Peyer's patch (tissue), 4 donors: ENCODE data around the gene SLC39A3. TPM values are rescaled to one million over a fixed set of nuclear protein-coding genes. Genes with fewer than 3 reads are reported as not detected.

Experiments
- DNase-seq, 3 donors: peaks; one replicate each; pipeline ENCODE4 v3.0.0-alpha.2; 2017 to 2019
- H3K27ac ChIP-seq, 4 donors: fragments of 200-600 bp; sonication (generic); one replicate each; pipeline ENCODE4 v1.5.1; 2016 to 2019
- H3K27me3 ChIP-seq, 2 donors: fragments of 200-600 bp; sonication (generic); one replicate each; pipeline ENCODE4 v1.5.1; 2019
- H3K36me3 ChIP-seq, 3 donors: fragments of 200-600 bp; sonication (generic); one replicate each; pipeline ENCODE4 v1.5.1; 2016 to 2019
- H3K4me1 ChIP-seq, 4 donors: fragments of 200-600 bp; sonication (generic); one replicate each; pipeline ENCODE4 v1.5.1; 2016 to 2019
- H3K4me3 ChIP-seq, 4 donors: fragments of 200-600 bp; sonication (generic); 1 replicate in 3 of 4; 2 replicates in 1 of 4; pipeline ENCODE4 v1.5.1; 2016 to 2019; ENCODE audit warnings: mild to moderate bottlenecking in 1 of 4
- H3K9me3 ChIP-seq, 4 donors: fragments of 200-600 bp; sonication (generic); one replicate each; pipeline ENCODE4 v1.5.1; 2016 to 2019; ENCODE audit warnings: mild to moderate bottlenecking in 1 of 4
- CTCF ChIP-seq, 6 experiments: fragments of 450-650 bp in 4 of 6; fragments of 200-600 bp in 2 of 6; sonication (generic) in 1 of 6; IDR thresholded peaks; one replicate each; pipeline ENCODE4 v1.5.1; 2017 to 2019; ENCODE audit warnings: antibody characterized with exemption in 6 of 6, mild to moderate bottlenecking in 3 of 6, moderate library complexity in 1 of 6
- POLR2A ChIP-seq, 2 donors: fragments of 450-650 bp; IDR thresholded peaks; one replicate each; pipeline ENCODE4 v1.5.1; 2017; ENCODE audit warnings: antibody characterized with exemption in 2 of 2, mild to moderate bottlenecking in 2 of 2, moderate library complexity in 2 of 2
- total RNA-seq, 4 donors: library from RNA; depleted of rRNA; stranded (reverse); fragments of >200 nt; gene quantifications; one replicate each; pipeline ENCODE4 v1.1.0, GENCODE V29; 2016

The SLC39A3 gene
- total RNA-seq, 4 donors from 2014 or later, result 22.1 to 29.7 (median 26.0) TPM

GRCh38 chr19:2723345-2723715 is 16.5 kb downstream of the SLC39A3 start:
- Histone ChIP-seq H3K4me1 (peaks cover 0 to 28% (median 14%) of the 10 kb centered on the region in 4 donors), H3K36me3 (no peaks in the 10 kb centered on the region), H3K9me3 (no peaks in the 10 kb centered on the region), H3K4me3 (no peak overlapping the region), H3K27ac (no peak overlapping the region), H3K27me3 (peaks cover 0 to 13% of the 10 kb centered on the region in 2 donors)
- no peak for DNase-seq
- TF ChIP-seq CTCF (IDR thresholded peaks at IDR 0.05) (no peak), POLR2A (IDR thresholded peaks at IDR 0.05) (no peak)

GRCh38 chr19:2722541-2723344 is 17.1 kb downstream of the SLC39A3 start:
- TF ChIP-seq CTCF (IDR thresholded peaks at IDR 0.05) (no peak), POLR2A (IDR thresholded peaks at IDR 0.05) (no peak)
- H3K27ac ChIP-seq, result no peak overlapping the region
- no peak for DNase-seq
- H3K36me3 ChIP-seq, result no peaks in the 10 kb centered on the region
- H3K4me1 ChIP-seq, result peaks cover 0 to 28% (median 14%) of the 10 kb centered on the region in 4 donors
- H3K4me3 ChIP-seq, result no peak overlapping the region
- no peaks in the 10 kb centered on the region for H3K9me3 ChIP-seq
- peaks cover 0 to 13% of the 10 kb centered on the region in 2 donors for H3K27me3 ChIP-seq

- Histone ChIP-seq H3K36me3 (no peaks in the 10 kb centered on the region), H3K4me3 (peak overlapping the region in 3 of 4 donors; percentile 32 to 56 (median 36)), H3K9me3 (no peaks in the 10 kb centered on the region), H3K4me1 (peaks cover 0 to 28% (median 14%) of the 10 kb centered on the region in 4 donors), H3K27me3 (peaks cover 0 to 13% of the 10 kb centered on the region in 2 donors), H3K27ac (peak overlapping the region in 1 of 4 donors; percentile 25)
- no peak for TF ChIP-seq CTCF (IDR thresholded peaks at IDR 0.05)
- TF ChIP-seq POLR2A (IDR thresholded peaks at IDR 0.05), result no peak
- DNase-seq, result no peak
Measured at GRCh38 chr19:2721570-2722540, 18.0 kb downstream of the SLC39A3 start.

GRCh38 chr19:2720777-2721569 is 18.8 kb downstream of the SLC39A3 start, which contains the start of gene DIRAS1:
Gene DIRAS1 (minus strand): TSS chr19:2721372. CDS start chr19:2717806, 3,566 bp downstream.
- no peaks in the 10 kb centered on the region for H3K9me3 ChIP-seq
- DNase-seq, result no peak
- H3K27ac ChIP-seq, result peak within 1 kb of the TSS in 1 of 4 donors; percentile 25
- peaks cover 0 to 13% of the 10 kb centered on the region in 2 donors for H3K27me3 ChIP-seq
- TF ChIP-seq CTCF (IDR thresholded peaks at IDR 0.05) (no peak), POLR2A (IDR thresholded peaks at IDR 0.05) (no peak)
- peaks cover 0 to 21% (median 14%) of the 10 kb centered on the region in 4 donors for H3K4me1 ChIP-seq
- H3K36me3 ChIP-seq, result no peaks in the 10 kb centered on the region
- H3K4me3 ChIP-seq, result peak within 1 kb of the TSS; percentile 17 to 56 (median 38)
